ENCODE measurements around the gene RHOT2. TPM values are rescaled to one million over a fixed set of nuclear protein-coding genes. Genes with fewer than 3 reads are reported as not detected.

Gene RHOT2
- total and polyA plus RNA-seq, 10 of the 15 experiments (the other 5 are each of a cell fraction or from before 2014, with no cell fraction given) = 3.7 to 174 (median 69.8) TPM

DNA sequence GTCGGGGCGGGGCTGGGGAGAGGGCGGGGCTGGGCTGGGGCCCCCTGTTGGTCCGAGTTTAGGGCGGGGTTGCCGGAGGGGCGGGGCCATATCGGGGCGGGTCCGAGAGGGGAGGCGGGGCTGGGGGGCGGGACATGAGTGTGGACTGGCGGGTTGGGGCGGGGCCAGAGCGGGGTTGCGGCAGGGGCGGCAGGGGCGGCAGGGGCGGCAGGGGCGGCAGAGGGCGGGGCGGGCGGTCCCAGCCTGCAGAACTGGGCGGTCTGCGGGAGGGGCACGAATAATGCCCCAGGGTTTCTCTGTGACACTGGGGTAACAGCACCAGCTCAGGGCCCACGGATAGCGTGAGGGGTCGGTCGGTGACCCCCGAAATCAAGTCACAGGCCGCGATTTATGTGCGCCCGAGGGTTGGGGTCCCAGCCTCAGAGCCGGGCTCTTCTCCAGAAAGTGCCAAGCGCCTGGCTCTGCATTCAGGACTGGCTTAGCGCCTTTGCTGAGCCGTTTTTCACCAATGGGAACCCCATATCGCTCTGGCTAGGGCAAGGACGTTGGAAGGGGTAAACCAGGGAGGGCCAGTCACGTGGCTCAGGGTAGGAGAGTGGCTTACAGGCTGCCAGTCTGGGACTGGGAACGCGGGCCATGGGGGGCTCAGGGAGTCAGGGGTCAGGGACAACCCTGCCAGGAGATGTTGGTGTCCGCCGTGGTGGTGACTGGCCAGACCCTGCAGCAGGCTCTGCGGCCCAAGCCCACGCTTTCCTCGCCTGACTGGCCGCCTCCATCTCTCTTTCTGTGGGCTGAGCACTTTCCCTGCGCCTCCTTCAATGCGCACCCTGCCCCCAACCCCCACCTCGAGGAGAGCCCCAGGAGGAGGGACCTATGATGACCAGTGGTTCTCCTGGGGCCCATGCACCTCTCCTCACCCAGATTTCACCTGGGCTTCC, 30.6 kb upstream of the RHOT2 start:
- FAIRE-seq (peak; percentile 13), ATAC-seq (peak; percentile 65), DNase-seq (ENCODE audit: low read depth, low spot score) (no peak)
- TF ChIP-seq SMAD1 (IDR thresholded peaks at IDR 0.05; ENCODE audit: low read depth, partially characterized antibody) (no peak), EGR1 (IDR thresholded peaks at IDR 0.05; ENCODE audit: borderline replicate concordance in 1 of 2, low read depth in 2 of 2, low read length in 2 of 2) (peak in 1 of 2 experiments; percentile 17; a peak in 1 of 3 replicates), EZH2 (IDR thresholded peaks at IDR 0.05; ENCODE audit: borderline replicate concordance, control insufficient read depth, low read depth, low read length) (no peak), NFXL1 (IDR thresholded peaks at IDR 0.05; ENCODE audit: borderline replicate concordance) (no peak), FOS (IDR thresholded peaks at IDR 0.05; ENCODE audit: borderline replicate concordance, extremely low read depth, insufficient read length) (no peak)
- TF ChIP-seq, protein P1, sequence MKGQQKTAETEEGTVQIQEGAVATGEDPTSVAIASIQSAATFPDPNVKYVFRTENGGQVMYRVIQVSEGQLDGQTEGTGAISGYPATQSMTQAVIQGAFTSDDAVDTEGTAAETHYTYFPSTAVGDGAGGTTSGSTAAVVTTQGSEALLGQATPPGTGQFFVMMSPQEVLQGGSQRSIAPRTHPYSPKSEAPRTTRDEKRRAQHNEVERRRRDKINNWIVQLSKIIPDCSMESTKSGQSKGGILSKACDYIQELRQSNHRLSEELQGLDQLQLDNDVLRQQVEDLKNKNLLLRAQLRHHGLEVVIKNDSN (IDR thresholded peaks at IDR 0.05; ENCODE audit: borderline replicate concordance, extremely low read length, insufficient read depth, low read depth, low read length) = peak; percentile 57
- SMC1A ChIA-PET (ENCODE audit: uncharacterized antibody, unreplicated experiment) = interaction anchor here (1.6 kb wide), 1 partner anchor 11 kb away, joined by 5 read pairs; no protein-coding TSS in a partner anchor
- Histone ChIP-seq H3K4me1 (ENCODE audit: control insufficient read depth, insufficient read depth, low read length) (peaks cover 13% of the 10 kb centered on the region), H3K27ac (ENCODE audit: control insufficient read depth, insufficient read depth) (peak overlapping the region; percentile 82), H3K4me2 (ENCODE audit: control insufficient read depth, insufficient read depth) (peak overlapping the region; percentile 96), H3K9ac (ENCODE audit: control insufficient read depth, insufficient read depth, low read length) (peak overlapping the region; percentile 85; the same call in 1 of the 2 replicates), H3K36me3 (ENCODE audit: control insufficient read depth in 2 of 2, insufficient read depth in 2 of 2, low read length in 1 of 2) (peaks cover 0 to 4% of the 10 kb centered on the region in 2 experiments; a peak in 3 of 4 replicates), H3K27me3 (replicated peaks in 1 of 2; ENCODE audit: control insufficient read depth in 2 of 2, insufficient read depth in 2 of 2, low read length in 1 of 2) (no peaks in the 10 kb centered on the region), H3K9me3 (replicated peaks; ENCODE audit: control insufficient read depth, insufficient read depth, low read length) (no peaks in the 10 kb centered on the region), H3K79me2 (ENCODE audit: control insufficient read depth, insufficient read depth, low read length) (peaks cover 28% of the 10 kb centered on the region), H3K4me3 (peak overlapping the region; percentile 88; the same call in 1 of the 2 replicates), H2AFZ (ENCODE audit: control insufficient read depth, low read depth, low read length) (peak overlapping the region; percentile 98), H4K20me1 (ENCODE audit: control insufficient read depth, insufficient read depth) (no peaks in the 10 kb centered on the region)
- RAD21 ChIA-PET (ENCODE audit: unreplicated experiment) = interaction anchor here (1.1 to 2.0 kb wide), 2 partner anchors 12 to 111 kb away, joined by 3 to 13 read pairs; partner anchors contain the start of gene WDR90
- in situ Hi-C loops (cut with MboI) (no loop called here), intact Hi-C loops (cut with micrococcal nuclease; ENCODE audit: unreplicated experiment) (loop anchor here (5.0 kb wide), 2 partner anchors 45 to 110 kb away; partner anchors contain the start of genes CAPN15, JMJD8 and STUB1)
- POLR2A ChIA-PET = interaction anchor here (0.6 to 1.9 kb wide), 10 partner anchors 9 to 455 kb away, joined by 3 to 5 read pairs (median 4); partner anchors contain the start of genes RHOT2 and WDR90
- CTCF ChIA-PET = interaction anchor here (1.1 to 1.5 kb wide), 5 partner anchors 11 to 60 kb away, joined by 4 to 11 read pairs (median 4); partner anchors contain the start of genes RHOT2 and WDR90
- BruUV-seq (replicated peaks) = no TSS peak
- 32% methylated on average over 28 of the region's 53 CpGs for WGBS (ENCODE audit: insufficient coverage, insufficient replicate concordance, low lambda C conversion rate, missing lambda C conversion rate)

Data from GM12878 (cell line).